Smooth muscle cell of the pulmonary artery (primary cell): ENCODE measurements around the gene CPN1. TPM values are rescaled to one million over a fixed set of nuclear protein-coding genes. Genes with fewer than 3 reads are reported as not detected.

Experiments used
- total RNA-seq: library from RNA; depleted of rRNA; stranded (reverse); fragments of >200 nt; gene quantifications from 2 replicates; pipeline ENCODE4 v1.2.3, GENCODE V29; 2014

The CPN1 gene
- not detected in 2 replicates for total RNA-seq

GRCh38 chr10:100081075-100082001 is at the start of gene CPN1:
TSS of gene CPN1 (minus strand) at chr10:100081869. CDS start at chr10:100081625, 244 bp downstream.

GRCh38 chr10:100009793-100010676 is 71.6 kb downstream of the CPN1 start, which contains the start of gene DNMBP:
TSS of gene DNMBP (minus strand) at chr10:100009947. CDS start at chr10:99972124, 37,823 bp downstream.

Other genes starting within 250 kb of the CPN1 start
- gene DNMBP, start 71.9 kb downstream of the CPN1 start, total RNA-seq = 25.7 and 28.7 TPM in 2 replicates
- gene ERLIN1, start 104.2 kb upstream of the CPN1 start, total RNA-seq = 58.5 and 62.3 TPM in 2 replicates
- gene CHUK, start 147.7 kb upstream of the CPN1 start, total RNA-seq = 22.4 and 25.3 TPM in 2 replicates
- 16.9 and 20.0 TPM in 2 replicates for gene CWF19L1, start 185.8 kb upstream of the CPN1 start, total RNA-seq
- gene BLOC1S2, start 204.8 kb upstream of the CPN1 start, total RNA-seq = 40.3 and 48.0 TPM in 2 replicates
- not detected in 2 replicates for gene PKD2L1, start 248.4 kb upstream of the CPN1 start, total RNA-seq